ENCODE data around the gene ZNF711. TPM values are rescaled to one million over a fixed set of nuclear protein-coding genes. Genes with fewer than 3 reads are reported as not detected.

ZNF711 gene
- polyA plus RNA-seq, 1 donor (not counting 4 experiments of a cell fraction or from before 2014, with no cell fraction given) = 2.9 TPM

DNA sequence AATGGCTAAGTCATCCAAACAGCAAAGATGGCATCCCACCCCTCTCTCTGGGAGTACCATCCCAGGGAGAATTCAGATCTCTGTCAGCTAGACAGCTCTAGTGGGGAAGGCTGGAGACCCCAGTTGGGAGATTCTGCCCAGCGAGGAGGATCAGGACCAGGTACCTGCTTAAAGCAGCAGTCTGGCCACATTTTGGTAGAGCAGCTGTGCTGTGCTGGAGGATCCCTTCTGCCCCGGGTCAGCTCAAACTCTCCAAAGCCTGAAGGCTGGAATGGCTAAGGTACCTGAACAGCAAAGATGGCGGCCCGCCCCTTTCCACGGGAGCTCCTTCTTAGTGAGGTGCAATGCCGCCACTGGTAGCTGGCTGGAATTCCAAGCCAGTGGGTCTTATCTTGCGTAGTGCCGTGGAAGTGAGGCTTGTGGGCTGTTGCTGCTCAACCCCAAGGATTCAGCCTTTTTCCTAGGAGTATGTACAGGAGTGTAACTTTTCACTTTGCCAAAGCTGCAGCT lies 40.3 kb upstream of the ZNF711 start:
- H3K27me3 ChIP-seq (ENCODE audit: control insufficient read depth, extremely low read depth, insufficient read depth, low read length) = no peaks in the 10 kb centered on the region
- H3K4me1 ChIP-seq (ENCODE audit: control insufficient read depth, extremely low read depth, insufficient read depth, low read length) = no peaks in the 10 kb centered on the region
- no peaks in the 10 kb centered on the region for H3K79me2 ChIP-seq (ENCODE audit: control insufficient read depth, insufficient read depth, low read length)
- H3K27ac ChIP-seq (ENCODE audit: control insufficient read depth, insufficient read depth, low read length) = no peak overlapping the region
- TF ChIP-seq EZH2 (IDR thresholded peaks at IDR 0.05; ENCODE audit: low read length) = no peak
- TF ChIP-seq, protein P1, sequence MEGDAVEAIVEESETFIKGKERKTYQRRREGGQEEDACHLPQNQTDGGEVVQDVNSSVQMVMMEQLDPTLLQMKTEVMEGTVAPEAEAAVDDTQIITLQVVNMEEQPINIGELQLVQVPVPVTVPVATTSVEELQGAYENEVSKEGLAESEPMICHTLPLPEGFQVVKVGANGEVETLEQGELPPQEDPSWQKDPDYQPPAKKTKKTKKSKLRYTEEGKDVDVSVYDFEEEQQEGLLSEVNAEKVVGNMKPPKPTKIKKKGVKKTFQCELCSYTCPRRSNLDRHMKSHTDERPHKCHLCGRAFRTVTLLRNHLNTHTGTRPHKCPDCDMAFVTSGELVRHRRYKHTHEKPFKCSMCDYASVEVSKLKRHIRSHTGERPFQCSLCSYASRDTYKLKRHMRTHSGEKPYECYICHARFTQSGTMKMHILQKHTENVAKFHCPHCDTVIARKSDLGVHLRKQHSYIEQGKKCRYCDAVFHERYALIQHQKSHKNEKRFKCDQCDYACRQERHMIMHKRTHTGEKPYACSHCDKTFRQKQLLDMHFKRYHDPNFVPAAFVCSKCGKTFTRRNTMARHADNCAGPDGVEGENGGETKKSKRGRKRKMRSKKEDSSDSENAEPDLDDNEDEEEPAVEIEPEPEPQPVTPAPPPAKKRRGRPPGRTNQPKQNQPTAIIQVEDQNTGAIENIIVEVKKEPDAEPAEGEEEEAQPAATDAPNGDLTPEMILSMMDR (optimal IDR thresholded peaks at IDR 0.05 in 1 of 3, IDR thresholded peaks at IDR 0.05 in 1 of 3, conservative IDR thresholded peaks at IDR 0.05 in 1 of 3; ENCODE audit: extremely low read depth in 1 of 3, insufficient read depth in 2 of 3, low read length in 3 of 3) = no peak
- H2AFZ ChIP-seq (ENCODE audit: control insufficient read depth, low read length) = no peak overlapping the region
- H3K9ac ChIP-seq (ENCODE audit: control insufficient read depth, extremely low read depth, insufficient read depth, low read length) = no peak overlapping the region
- no peaks in the 10 kb centered on the region for H3K36me3 ChIP-seq (ENCODE audit: control insufficient read depth in 2 of 2, extremely low read depth in 1 of 2, insufficient read depth in 2 of 2, low read length in 2 of 2)
- no peaks in the 10 kb centered on the region for H3K9me1 ChIP-seq (ENCODE audit: control insufficient read depth, extremely low read depth, insufficient read depth, low read length)
- H4K20me1 ChIP-seq (ENCODE audit: control insufficient read depth, extremely low read depth, insufficient read depth, low read length) = no peaks in the 10 kb centered on the region
- DNase-seq (ENCODE audit: low read depth, low spot score) = no peak
- no peak overlapping the region for H3K4me2 ChIP-seq (ENCODE audit: control insufficient read depth, extremely low read depth, insufficient read depth, low read depth, low read length)
- H3K9me3 ChIP-seq (ENCODE audit: control insufficient read depth, low read depth, low read length) = no peaks in the 10 kb centered on the region
- dilution Hi-C loops (cut with MboI; ENCODE audit: extremely low pct_ligation_motif_present, low sequenced_read_pairs) = no loop called here
- H3K4me3 ChIP-seq (ENCODE audit: control insufficient read depth in 2 of 3, extremely low read depth in 1 of 3, insufficient read depth in 2 of 3, low read depth in 1 of 3, low read length in 3 of 3) = no peak overlapping the region
- no peak for FAIRE-seq

GRCh38 chrX:85213792-85214530 lies 29.8 kb upstream of the ZNF711 start:
- Histone ChIP-seq H3K9me1 (ENCODE audit: control insufficient read depth, extremely low read depth, insufficient read depth, low read length) (no peaks in the 10 kb centered on the region), H3K27me3 (ENCODE audit: control insufficient read depth, extremely low read depth, insufficient read depth, low read length) (no peaks in the 10 kb centered on the region), H3K9ac (ENCODE audit: control insufficient read depth, extremely low read depth, insufficient read depth, low read length) (no peak overlapping the region), H3K9me3 (ENCODE audit: control insufficient read depth, low read depth, low read length) (no peaks in the 10 kb centered on the region), H4K20me1 (ENCODE audit: control insufficient read depth, extremely low read depth, insufficient read depth, low read length) (no peaks in the 10 kb centered on the region), H3K4me2 (ENCODE audit: control insufficient read depth, extremely low read depth, insufficient read depth, low read depth, low read length) (no peak overlapping the region), H3K36me3 (ENCODE audit: control insufficient read depth in 2 of 2, extremely low read depth in 1 of 2, insufficient read depth in 2 of 2, low read length in 2 of 2) (no peaks in the 10 kb centered on the region), H2AFZ (ENCODE audit: control insufficient read depth, low read length) (no peak overlapping the region), H3K79me2 (ENCODE audit: control insufficient read depth, insufficient read depth, low read length) (no peaks in the 10 kb centered on the region), H3K4me1 (ENCODE audit: control insufficient read depth, extremely low read depth, insufficient read depth, low read length) (no peaks in the 10 kb centered on the region), H3K27ac (ENCODE audit: control insufficient read depth, insufficient read depth, low read length) (no peak overlapping the region), H3K4me3 (ENCODE audit: control insufficient read depth in 2 of 3, extremely low read depth in 1 of 3, insufficient read depth in 2 of 3, low read depth in 1 of 3, low read length in 3 of 3) (no peak overlapping the region)
- no peak for TF ChIP-seq EZH2 (IDR thresholded peaks at IDR 0.05; ENCODE audit: low read length)
- TF ChIP-seq, protein P1 (optimal IDR thresholded peaks at IDR 0.05 in 1 of 3, IDR thresholded peaks at IDR 0.05 in 1 of 3, conservative IDR thresholded peaks at IDR 0.05 in 1 of 3; ENCODE audit: extremely low read depth in 1 of 3, insufficient read depth in 2 of 3, low read length in 3 of 3) = no peak
- dilution Hi-C loops (cut with MboI; ENCODE audit: extremely low pct_ligation_motif_present, low sequenced_read_pairs) = no loop called here
- DNase-seq (ENCODE audit: low read depth, low spot score) (no peak), FAIRE-seq (no peak)
